Transverse colon (tissue), 4 donors: ENCODE data around the gene HNRNPL.

ENCODE experiments used
- POLR2AphosphoS5 ChIP-seq, 3 donors: sonication (generic); formaldehyde crosslinking; IDR thresholded peaks; one replicate each; pipeline ENCODE4 v1.6.1; 2016; ENCODE audit warnings: antibody characterized with exemption in 3 of 3
- TF ChIP-seq, protein P1 (sequence below), 5 experiments: fragments of 200-600 bp in 3 of 5; fragments of 450-650 bp in 2 of 5; sonication (generic) in 3 of 5; IDR thresholded peaks; 1 replicate in 2 of 5; 2 replicates in 3 of 5; pipeline ENCODE4 v1.5.1; 2016 to 2017; ENCODE audit warnings: antibody characterized with exemption in 5 of 5, inconsistent platforms in 3 of 5, mild to moderate bottlenecking in 2 of 5, moderate library complexity in 1 of 5

DNA sequence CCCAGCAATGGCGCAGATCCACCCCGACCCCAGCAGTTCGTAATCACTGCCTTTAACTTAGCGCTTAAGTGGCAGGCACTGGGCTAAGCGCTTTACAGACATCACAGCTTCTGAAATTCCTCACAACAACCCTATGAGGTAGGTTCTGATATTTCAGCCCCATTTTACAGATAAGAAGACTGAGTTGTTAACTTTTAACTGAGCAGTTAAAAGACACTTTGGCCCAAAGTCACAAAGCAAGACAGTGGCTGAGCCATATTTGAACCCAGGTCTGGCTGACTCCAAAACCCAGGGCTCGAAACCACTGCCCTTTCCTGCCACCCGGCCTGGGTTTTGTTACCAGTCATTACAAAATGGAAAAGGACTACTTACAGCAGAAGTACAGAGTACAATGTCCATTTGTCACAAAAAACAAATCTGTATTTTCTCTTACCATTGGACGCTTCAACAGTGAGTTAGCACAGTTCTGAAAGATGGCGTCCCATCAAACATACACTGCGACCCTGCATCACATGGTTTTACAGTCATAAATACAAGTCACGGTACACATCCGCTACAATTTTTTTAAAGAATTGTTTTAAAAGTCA, 8.5 kb downstream of the HNRNPL start:
- TF ChIP-seq, protein P1, sequence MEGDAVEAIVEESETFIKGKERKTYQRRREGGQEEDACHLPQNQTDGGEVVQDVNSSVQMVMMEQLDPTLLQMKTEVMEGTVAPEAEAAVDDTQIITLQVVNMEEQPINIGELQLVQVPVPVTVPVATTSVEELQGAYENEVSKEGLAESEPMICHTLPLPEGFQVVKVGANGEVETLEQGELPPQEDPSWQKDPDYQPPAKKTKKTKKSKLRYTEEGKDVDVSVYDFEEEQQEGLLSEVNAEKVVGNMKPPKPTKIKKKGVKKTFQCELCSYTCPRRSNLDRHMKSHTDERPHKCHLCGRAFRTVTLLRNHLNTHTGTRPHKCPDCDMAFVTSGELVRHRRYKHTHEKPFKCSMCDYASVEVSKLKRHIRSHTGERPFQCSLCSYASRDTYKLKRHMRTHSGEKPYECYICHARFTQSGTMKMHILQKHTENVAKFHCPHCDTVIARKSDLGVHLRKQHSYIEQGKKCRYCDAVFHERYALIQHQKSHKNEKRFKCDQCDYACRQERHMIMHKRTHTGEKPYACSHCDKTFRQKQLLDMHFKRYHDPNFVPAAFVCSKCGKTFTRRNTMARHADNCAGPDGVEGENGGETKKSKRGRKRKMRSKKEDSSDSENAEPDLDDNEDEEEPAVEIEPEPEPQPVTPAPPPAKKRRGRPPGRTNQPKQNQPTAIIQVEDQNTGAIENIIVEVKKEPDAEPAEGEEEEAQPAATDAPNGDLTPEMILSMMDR (IDR thresholded peaks at IDR 0.05) = no peak
- no peak for TF ChIP-seq POLR2AphosphoS5 (IDR thresholded peaks at IDR 0.05)
